GM18508 (cell line): ENCODE data around the gene ACTL6B.

Experiments used
- ATAC-seq: cut with Tn5 transposase; IDR thresholded peaks from one replicate; pipeline ENCODE4 v1.9.1; 2021; ENCODE audit warnings: moderate number of reproducible peaks; ENCODE audit not compliant: insufficient read depth, unreplicated experiment

ACTL6B gene

GRCh38 chr7:100630066-100630465 is 26.2 kb downstream of the ACTL6B start:
- ATAC-seq = no peak

- ATAC-seq = no peak
Measured at GRCh38 chr7:100629117-100629716, 27.0 kb downstream of the ACTL6B start.

DNA sequence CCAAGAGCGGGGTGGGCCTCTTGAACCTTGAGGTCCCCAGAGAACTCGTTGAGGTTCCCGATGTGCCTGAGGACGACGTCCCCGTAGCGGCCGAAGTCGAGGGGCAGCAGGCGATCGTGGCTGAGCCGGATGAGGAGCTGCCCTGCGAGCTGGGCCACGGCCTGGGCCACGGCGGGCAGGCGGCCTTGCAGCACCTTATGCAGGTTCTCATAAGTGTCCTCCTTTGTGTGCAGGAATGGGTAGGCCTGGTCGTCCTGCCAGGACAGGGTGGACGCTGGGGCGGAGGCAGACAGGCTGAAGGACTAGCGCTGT is 29.1 kb downstream of the ACTL6B start:
- no peak for ATAC-seq

- no peak for ATAC-seq
Measured at GRCh38 chr7:100626530-100627237, 29.6 kb downstream of the ACTL6B start.

GRCh38 chr7:100626055-100626454 is 30.2 kb downstream of the ACTL6B start:
- ATAC-seq = no peak

DNA sequence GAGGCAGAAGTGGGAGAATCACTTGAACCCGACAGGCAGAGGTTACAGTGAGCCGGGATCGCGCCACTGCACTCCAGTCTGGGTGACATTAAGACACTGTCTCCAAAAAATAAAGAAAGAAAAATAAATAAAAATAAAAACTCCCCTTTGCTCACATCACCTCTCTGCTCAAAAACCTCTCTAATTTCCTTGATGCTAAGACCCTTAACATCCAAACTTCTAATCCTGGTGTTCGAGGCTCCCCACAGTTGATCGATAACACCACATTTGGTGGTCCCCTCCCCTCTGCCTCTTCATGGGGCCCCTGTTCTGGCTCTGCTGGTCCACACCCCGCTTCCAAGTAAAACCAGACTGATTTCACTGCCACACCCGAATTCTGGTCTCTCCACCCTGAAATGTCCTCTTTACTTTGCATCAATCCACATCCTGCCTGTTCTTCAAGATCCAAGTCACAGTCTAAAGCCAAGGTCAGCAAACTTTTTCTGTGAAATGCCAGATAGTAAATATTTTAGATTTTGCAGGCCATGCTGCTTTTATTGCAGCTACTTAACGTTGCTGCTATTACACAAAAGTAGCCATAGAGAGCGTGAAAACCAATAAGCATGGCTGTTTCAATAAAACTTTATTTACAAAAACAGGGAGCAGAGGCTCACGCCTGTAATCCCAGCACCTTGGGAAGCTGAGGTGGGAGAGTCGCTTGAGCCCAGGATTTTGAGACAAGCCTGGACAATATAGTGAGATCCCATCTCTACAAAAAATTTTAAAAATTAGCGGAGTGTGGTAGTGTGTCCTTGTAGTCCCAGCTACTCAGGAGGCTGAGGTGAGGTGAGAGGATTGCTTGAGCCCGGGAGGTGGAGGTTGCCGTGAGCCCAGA is 32.1 kb downstream of the ACTL6B start:
- ATAC-seq = no peak

DNA sequence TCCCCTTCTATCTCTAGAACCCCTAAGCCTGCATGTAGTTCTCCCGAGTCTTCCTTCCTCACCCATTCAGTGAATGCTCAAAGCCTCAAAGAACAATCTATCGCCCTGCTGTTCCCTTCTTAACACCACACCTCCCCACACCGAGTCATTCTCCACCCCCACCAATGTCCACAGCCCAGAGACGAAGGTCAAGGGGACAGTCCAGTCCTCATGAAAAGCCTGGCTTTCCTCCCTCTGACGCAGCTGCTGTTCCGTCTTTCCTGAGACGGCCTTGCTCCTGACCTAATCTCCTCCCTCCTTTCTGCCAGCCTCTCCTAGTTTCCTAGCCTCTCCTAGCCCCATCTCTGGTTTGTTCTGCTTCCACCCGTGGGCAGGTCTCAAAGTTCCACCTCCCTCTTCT is 34.7 kb downstream of the ACTL6B start:
- no peak for ATAC-seq

DNA sequence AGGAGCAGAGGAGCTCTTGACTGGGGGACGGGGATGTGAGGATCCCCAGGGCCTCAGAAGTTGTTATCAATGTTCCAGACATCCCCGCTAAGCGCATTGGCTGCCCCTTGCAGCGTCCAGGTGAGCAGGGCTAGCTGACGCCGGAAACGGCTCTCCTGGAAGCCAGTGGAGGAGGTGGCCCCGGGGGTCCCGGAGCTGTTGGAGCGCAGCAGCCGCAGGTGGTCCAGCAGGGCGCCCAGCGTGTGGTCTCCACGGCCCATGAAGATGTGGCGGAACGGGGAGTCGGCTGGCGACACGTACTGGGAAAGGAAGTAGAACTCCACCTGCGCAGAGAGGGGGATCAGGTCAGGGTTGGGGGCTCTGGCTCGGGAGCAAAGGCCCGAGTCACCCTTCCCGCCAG is 35.4 kb downstream of the ACTL6B start:
- no peak for ATAC-seq

- ATAC-seq = no peak
Measured at GRCh38 chr7:100620239-100620638, 36.0 kb downstream of the ACTL6B start.

- no peak for ATAC-seq
Measured at GRCh38 chr7:100614308-100614861, 41.9 kb downstream of the ACTL6B start.

- no peak for ATAC-seq
Measured at GRCh38 chr7:100613412-100614175, 42.7 kb downstream of the ACTL6B start.

GRCh38 chr7:100612730-100613390 is 43.4 kb downstream of the ACTL6B start:
- no peak for ATAC-seq

GRCh38 chr7:100611983-100612729 is 44.1 kb downstream of the ACTL6B start, which contains the start of gene MOSPD3:
TSS of gene MOSPD3 (plus strand) at chr7:100612540. CDS start at chr7:100612792, 252 bp downstream.
- peak; percentile 85 for ATAC-seq

GRCh38 chr7:100609958-100610357 is 46.3 kb downstream of the ACTL6B start:
- ATAC-seq = no peak

- ATAC-seq = no peak
Measured at GRCh38 chr7:100607111-100607510, 49.1 kb downstream of the ACTL6B start.

GRCh38 chr7:100606313-100606712 is 49.9 kb downstream of the ACTL6B start:
- ATAC-seq = no peak

GRCh38 chr7:100604976-100605911 is 51.0 kb downstream of the ACTL6B start:
- no peak for ATAC-seq
